HepG2 (cell line): ENCODE measurements around the gene CMIP. TPM values are rescaled to one million over a fixed set of nuclear protein-coding genes. Genes with fewer than 3 reads are reported as not detected.

ENCODE experiments used
- ATAC-seq: fragments of 200-7000 bp; cut with Tn5 transposase; 3 replicates; pipeline ENCODE4 v1.9.1; 2020; ENCODE audit warnings: mild to moderate bottlenecking, moderate library complexity
- BruUV-seq: library from RNA; stranded (reverse); fragments of 400-500 nt; replicated peaks from 2 replicates; lab custom pipeline; 2021; lab: Mats Ljungman, UMichigan
- CTCF ChIA-PET: fragments of 300-600 bp; formaldehyde crosslinking; extraction: SDS; loops from one replicate; lab custom pipeline; 2021; ENCODE audit warnings: low total read pairs, inconsistent platforms, low intra/inter-chr PET ratio; lab: Yijun Ruan, JAX
- POLR2A ChIA-PET: fragments of 350-600 bp; sonication (Branson Sonifier 250); formaldehyde crosslinking; loops from one replicate; lab custom pipeline; 2020; ENCODE audit warnings: antibody characterized with exemption, inconsistent platforms; lab: Yijun Ruan, JAX
- DNase-seq: peaks from one replicate; pipeline ENCODE4 v3.0.0-alpha.2; 2015; ENCODE audit warnings: low spot score
- FAIRE-seq: peaks from 3 replicates; lab custom pipeline; 2011; peaks lifted over from hg19 to GRCh38; lab: Jason Lieb, UNC
- H2AFZ ChIP-seq: one replicate; pipeline ENCODE4 v1.6.1; 2011; ENCODE audit warnings: low read length, inconsistent platforms
- H3K27ac ChIP-seq: fragments of 300-600 bp; 3 replicates; pipeline ENCODE4 v1.8.0; 2011; ENCODE audit warnings: mixed run types, mild to moderate bottlenecking, mixed read lengths, low read length, inconsistent platforms; ENCODE audit not compliant: insufficient read depth; ENCODE audit errors: extremely low read length
- H3K27me3 ChIP-seq, 2 experiments: fragments of 200-600 bp in 1 of 2; 2 replicates in 1 of 2; 3 replicates in 1 of 2; pipeline versions ENCODE4 v1.6.0 to v1.8.0; 2011; ENCODE audit warnings: low read length in 2 of 2, mild to moderate bottlenecking in 2 of 2, moderate library complexity in 2 of 2, inconsistent platforms in 1 of 2; ENCODE audit not compliant: insufficient read depth in 2 of 2, control insufficient read depth in 1 of 2
- H3K36me3 ChIP-seq, 2 experiments: fragments of 200-600 bp in 1 of 2; replicated peaks in 1 of 2; 2 replicates in 1 of 2; 3 replicates in 1 of 2; pipeline versions ENCODE4 v1.5.1 to v1.8.0; 2011; ENCODE audit warnings: low read length in 2 of 2, inconsistent platforms in 1 of 2; ENCODE audit not compliant: insufficient read depth in 2 of 2, control insufficient read depth in 1 of 2
- H3K4me1 ChIP-seq: 2 replicates; pipeline ENCODE4 v1.5.1; 2012; ENCODE audit warnings: low read length, inconsistent platforms; ENCODE audit not compliant: insufficient read depth
- H3K4me2 ChIP-seq: 2 replicates; pipeline ENCODE4 v1.6.0; 2011; ENCODE audit warnings: low read depth, low read length, inconsistent platforms
- H3K4me3 ChIP-seq, 3 experiments: fragments of 200-600 bp in 1 of 3; sonication (generic), shearing (Covaris generic) in 1 of 3; replicated peaks in 1 of 3; 2 replicates each; pipeline ENCODE4 v1.5.1; 2011 to 2016; ENCODE audit warnings: low read length in 3 of 3, inconsistent platforms in 2 of 3, low read depth in 2 of 3, mild to moderate bottlenecking in 2 of 3, control low read depth in 1 of 3, mixed read lengths in 1 of 3; ENCODE audit not compliant: insufficient read depth in 1 of 3
- H3K79me2 ChIP-seq: one replicate; pipeline ENCODE4 v1.6.1; 2011; ENCODE audit warnings: low read length, inconsistent platforms; ENCODE audit not compliant: insufficient read depth
- H3K9ac ChIP-seq: 2 replicates; pipeline ENCODE4 v1.6.0; 2011; ENCODE audit warnings: mild to moderate bottlenecking, low read depth, low read length, inconsistent platforms; ENCODE audit not compliant: insufficient read depth
- H3K9me3 ChIP-seq: 2 replicates; pipeline ENCODE4 v1.5.1; 2012; ENCODE audit warnings: mild to moderate bottlenecking, low read length
- H4K20me1 ChIP-seq: 2 replicates; pipeline ENCODE4 v1.6.0; 2011; ENCODE audit warnings: inconsistent platforms, mild to moderate bottlenecking, low read length, moderate library complexity; ENCODE audit not compliant: insufficient read depth
- MAFF ChIP-seq: IDR thresholded peaks from 2 replicates; pipeline ENCODE4 v1.6.1; 2011; ENCODE audit warnings: low read depth, low read length, improper control_type of control experiment
- MAFK ChIP-seq, 2 experiments: IDR thresholded peaks in 1 of 2; conservative IDR thresholded peaks in 1 of 2; 2 replicates each; pipeline ENCODE4 v1.6.1; 2011; ENCODE audit warnings: improper control_type of control experiment in 2 of 2, low read length in 2 of 2
- NR3C1 ChIP-seq: sonication (generic); formaldehyde crosslinking; IDR thresholded peaks from 2 replicates; pipeline ENCODE4 v1.4.0; 2020; ENCODE audit warnings: missing genetic modification reagents
- WIZ ChIP-seq: sonication (generic); formaldehyde crosslinking; IDR thresholded peaks from 2 replicates; pipeline ENCODE4 v1.5.1; 2020; ENCODE audit warnings: mild to moderate bottlenecking, missing genetic modification reagents
- ZMYM3 ChIP-seq: sonication (generic); formaldehyde crosslinking; IDR thresholded peaks from 2 replicates; pipeline ENCODE4 v1.5.1; 2020; ENCODE audit warnings: mild to moderate bottlenecking, missing genetic modification reagents
- ZSCAN21 ChIP-seq: sonication (generic); formaldehyde crosslinking; IDR thresholded peaks from 2 replicates; pipeline ENCODE4 v1.8.0; 2022; ENCODE audit warnings: mild to moderate bottlenecking, missing genetic modification reagents, moderate library complexity, borderline replicate concordance
- ZUFSP ChIP-seq: sonication (generic); formaldehyde crosslinking; IDR thresholded peaks from 2 replicates; pipeline ENCODE4 v1.9.0; 2021; ENCODE audit warnings: missing genetic modification reagents, mild to moderate bottlenecking, borderline replicate concordance
- WGBS: methylation state at CpG from one replicate; pipeline ENCODE4 v1.1.6; 2017; ENCODE audit warnings: low lambda C conversion rate; 5-methylcytosine and 5-hydroxymethylcytosine counted together
- in situ Hi-C: cut with HindIII; loops from 2 replicates; pipeline ENCODE4 v1.10.0; 2017; ENCODE audit warnings: low pct_unique_long_range_greater_than_20kb; ENCODE audit not compliant: extremely low pct_ligation_motif_present
- intact Hi-C: fragments of 100-400 bp; cut with micrococcal nuclease; formaldehyde crosslinking; loops from one replicate; pipeline ENCODE4 v1.10.0; 2022; ENCODE audit not compliant: unreplicated experiment
- polyA plus RNA-seq, 8 experiments: library from polyadenylated mRNA; depleted of rRNA in 3 of 8; stranded (reverse) in 7 of 8; unstranded in 1 of 8; fragments of >200 nt; fragmentation: Illumina TruSeq in 4 of 8; extraction: Trizol in 4 of 8; gene quantifications; 2 replicates each; pipeline versions ENCODE4 v1.2.1 to v1.2.3, GENCODE V29; 2011 to 2016; ENCODE audit warnings: low read depth in 4 of 8, missing spikeins in 1 of 8, mixed read lengths in 1 of 8; ENCODE audit not compliant: insufficient read depth in 1 of 8
- total RNA-seq, 5 experiments: library from RNA; depleted of rRNA; stranded (reverse); fragments of >200 nt; fragmentation: Illumina TruSeq; extraction: Trizol; gene quantifications; 2 replicates each; pipeline ENCODE4 v1.2.3, GENCODE V29; 2016; ENCODE audit warnings: low read depth in 1 of 5
- TF ChIP-seq, protein P1 (sequence below): sonication (generic); formaldehyde crosslinking; IDR thresholded peaks from 2 replicates; pipeline ENCODE4 v1.8.1; 2023; ENCODE audit warnings: mild to moderate bottlenecking, missing genetic modification reagents
- TF ChIP-seq, protein P2 (sequence below): sonication (generic); formaldehyde crosslinking; IDR thresholded peaks from 2 replicates; pipeline ENCODE4 v1.5.1; 2020; ENCODE audit warnings: missing genetic modification reagents, mild to moderate bottlenecking, borderline replicate concordance

The CMIP gene
- total and polyA plus RNA-seq, 2 of the 13 experiments (the other 11 are each of a cell fraction or from before 2014, with no cell fraction given) = 10.9 to 18.1 TPM

DNA sequence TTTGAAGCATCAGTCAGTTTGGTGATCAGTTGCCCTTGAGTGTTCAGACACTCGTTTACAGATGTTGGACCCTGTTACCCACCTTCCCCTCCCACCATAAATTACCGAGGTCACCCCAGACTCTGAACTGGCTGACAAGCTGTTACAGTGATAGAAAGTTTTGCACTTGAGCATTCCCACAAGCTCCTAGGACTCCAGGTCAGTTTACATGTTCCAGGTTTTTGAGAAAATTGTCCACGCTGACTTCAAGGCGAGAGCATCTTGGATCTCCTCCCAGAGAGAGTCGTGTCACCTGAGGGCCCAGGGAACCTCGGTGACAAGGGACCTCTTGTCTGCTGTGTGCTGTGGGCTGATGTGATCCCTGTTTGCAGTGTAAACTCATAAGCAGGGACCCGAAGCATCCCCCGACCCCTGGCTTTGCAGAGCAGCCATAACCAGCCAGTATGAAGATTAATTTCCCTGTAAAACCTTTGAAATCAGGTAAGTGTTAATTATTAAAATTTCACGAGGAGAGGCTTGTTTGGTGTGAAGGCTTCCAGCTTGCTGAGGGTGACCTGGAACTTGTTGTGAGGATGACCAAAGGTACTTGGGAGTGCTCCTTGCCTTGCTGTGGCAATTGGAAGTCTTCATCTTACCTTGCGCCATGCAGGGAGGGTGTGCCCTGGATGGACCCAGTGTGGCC lies 91.2 kb downstream of the CMIP start (continued):
- TF ChIP-seq ZMYM3 (CRISPR knock-in tag) = peak; percentile 72
- TF ChIP-seq, all 625 proteins: peak for 81

GRCh38 chr16:81536648-81537047 lies 92.0 kb downstream of the CMIP start:
- Histone ChIP-seq H3K9me3 (no peaks in the 10 kb centered on the region), H3K4me3 (no peak overlapping the region), H3K27me3 (no peaks in the 10 kb centered on the region), H3K36me3 (peaks cover 9 to 33% of the 10 kb centered on the region in 2 experiments; a peak in 4 of 5 replicates), H4K20me1 (peaks cover 58% of the 10 kb centered on the region; the same call in 1 of the 2 replicates), H3K27ac (peak overlapping the region; percentile 86)
- 94% methylated on average over 11 of the region's 11 CpGs for WGBS
- POLR2A ChIA-PET = no interaction called here
- DNase-seq (no peak), FAIRE-seq (no peak)
- TF ChIP-seq ZSCAN21 (CRISPR knock-in tag) (no peak), NR3C1 (no peak), MAFK (conservative IDR thresholded peaks at IDR 0.05 in 1 of 2, IDR thresholded peaks at IDR 0.05 in 1 of 2; ENCODE audit: low read length in 2 of 2) (peak; percentile 94 to 96), WIZ (CRISPR knock-in tag) (no peak), ZUFSP (CRISPR knock-in tag) (no peak), MAFF (peak; percentile 93)
- TF ChIP-seq, protein P1, sequence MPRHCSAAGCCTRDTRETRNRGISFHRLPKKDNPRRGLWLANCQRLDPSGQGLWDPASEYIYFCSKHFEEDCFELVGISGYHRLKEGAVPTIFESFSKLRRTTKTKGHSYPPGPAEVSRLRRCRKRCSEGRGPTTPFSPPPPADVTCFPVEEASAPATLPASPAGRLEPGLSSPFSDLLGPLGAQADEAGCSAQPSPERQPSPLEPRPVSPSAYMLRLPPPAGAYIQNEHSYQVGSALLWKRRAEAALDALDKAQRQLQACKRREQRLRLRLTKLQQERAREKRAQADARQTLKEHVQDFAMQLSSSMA (CRISPR knock-in tag) = no peak
- TF ChIP-seq, protein P2, sequence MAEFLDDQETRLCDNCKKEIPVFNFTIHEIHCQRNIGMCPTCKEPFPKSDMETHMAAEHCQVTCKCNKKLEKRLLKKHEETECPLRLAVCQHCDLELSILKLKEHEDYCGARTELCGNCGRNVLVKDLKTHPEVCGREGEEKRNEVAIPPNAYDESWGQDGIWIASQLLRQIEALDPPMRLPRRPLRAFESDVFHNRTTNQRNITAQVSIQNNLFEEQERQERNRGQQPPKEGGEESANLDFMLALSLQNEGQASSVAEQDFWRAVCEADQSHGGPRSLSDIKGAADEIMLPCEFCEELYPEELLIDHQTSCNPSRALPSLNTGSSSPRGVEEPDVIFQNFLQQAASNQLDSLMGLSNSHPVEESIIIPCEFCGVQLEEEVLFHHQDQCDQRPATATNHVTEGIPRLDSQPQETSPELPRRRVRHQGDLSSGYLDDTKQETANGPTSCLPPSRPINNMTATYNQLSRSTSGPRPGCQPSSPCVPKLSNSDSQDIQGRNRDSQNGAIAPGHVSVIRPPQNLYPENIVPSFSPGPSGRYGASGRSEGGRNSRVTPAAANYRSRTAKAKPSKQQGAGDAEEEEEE (CRISPR knock-in tag) = no peak
- TF ChIP-seq, all 625 proteins: peak for 2
- CTCF ChIA-PET = no interaction called here
- Histone ChIP-seq H2AFZ (no peak overlapping the region), H3K9ac (no peak overlapping the region), H3K4me1 (peaks cover 100% of the 10 kb centered on the region), H3K79me2 (peaks cover 96% of the 10 kb centered on the region), H3K4me2 (no peak overlapping the region)
- ATAC-seq = no peak
- in situ Hi-C loops = no loop called here
- BruUV-seq = no TSS peak
- intact Hi-C loops = loop anchor here (5.0 kb wide), 1 partner anchor 134 kb away; no protein-coding TSS in a partner anchor
